GM13977 (cell line): ENCODE measurements around the gene PARN.
"Not testable (repeated sequence)": the region's sequence is repeated elsewhere in the genome, so short reads cannot be mapped to it uniquely, and the experiment has no call there.

ENCODE experiments used
- DNase-seq: peaks from one replicate; pipeline ENCODE4 v3.0.0; 2012; ENCODE audit warnings: low spot score
- in situ Hi-C: fragments of 300-500 bp; cut with MboI; formaldehyde crosslinking; loops from one replicate; pipeline ENCODE4 v1.12.0; 2022; ENCODE audit warnings: low sequenced_read_pairs, low pct_unique_long_range_greater_than_20kb, mixed read lengths, inconsistent platforms; ENCODE audit not compliant: unreplicated experiment
- TF ChIP-seq, protein P1 (sequence below): IDR thresholded peaks from 2 replicates; pipeline ENCODE4 v1.5.1; 2012; ENCODE audit warnings: mild to moderate bottlenecking, control low read depth; ENCODE audit not compliant: insufficient read depth; ENCODE audit errors: extremely low read depth, missing control alignments

Gene PARN

DNA sequence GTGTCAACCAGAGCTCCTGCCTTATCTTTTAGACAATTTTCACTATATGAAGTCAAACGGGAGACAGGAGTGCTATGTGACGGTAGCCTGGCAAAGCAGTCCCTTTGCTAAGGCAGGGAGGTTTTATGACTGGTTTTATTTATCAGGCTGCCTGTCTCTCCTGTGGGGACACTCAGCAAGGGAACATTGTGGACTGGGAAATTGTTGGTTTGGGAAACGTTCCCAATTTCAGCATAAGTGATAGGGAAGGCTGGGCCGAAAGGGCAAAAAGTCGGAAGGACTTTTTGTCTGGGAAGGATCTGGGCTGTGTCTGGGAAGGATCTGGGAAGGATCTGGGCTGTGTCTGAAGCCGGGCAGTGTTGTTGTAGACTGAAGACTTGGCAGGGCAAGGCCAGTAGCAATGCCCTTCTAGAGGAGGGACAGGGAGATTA, 211.2 kb downstream of the PARN start:
- TF ChIP-seq, protein P1, sequence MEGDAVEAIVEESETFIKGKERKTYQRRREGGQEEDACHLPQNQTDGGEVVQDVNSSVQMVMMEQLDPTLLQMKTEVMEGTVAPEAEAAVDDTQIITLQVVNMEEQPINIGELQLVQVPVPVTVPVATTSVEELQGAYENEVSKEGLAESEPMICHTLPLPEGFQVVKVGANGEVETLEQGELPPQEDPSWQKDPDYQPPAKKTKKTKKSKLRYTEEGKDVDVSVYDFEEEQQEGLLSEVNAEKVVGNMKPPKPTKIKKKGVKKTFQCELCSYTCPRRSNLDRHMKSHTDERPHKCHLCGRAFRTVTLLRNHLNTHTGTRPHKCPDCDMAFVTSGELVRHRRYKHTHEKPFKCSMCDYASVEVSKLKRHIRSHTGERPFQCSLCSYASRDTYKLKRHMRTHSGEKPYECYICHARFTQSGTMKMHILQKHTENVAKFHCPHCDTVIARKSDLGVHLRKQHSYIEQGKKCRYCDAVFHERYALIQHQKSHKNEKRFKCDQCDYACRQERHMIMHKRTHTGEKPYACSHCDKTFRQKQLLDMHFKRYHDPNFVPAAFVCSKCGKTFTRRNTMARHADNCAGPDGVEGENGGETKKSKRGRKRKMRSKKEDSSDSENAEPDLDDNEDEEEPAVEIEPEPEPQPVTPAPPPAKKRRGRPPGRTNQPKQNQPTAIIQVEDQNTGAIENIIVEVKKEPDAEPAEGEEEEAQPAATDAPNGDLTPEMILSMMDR = no peak
- in situ Hi-C loops = no loop called here
- DNase-seq = no peak

DNA sequence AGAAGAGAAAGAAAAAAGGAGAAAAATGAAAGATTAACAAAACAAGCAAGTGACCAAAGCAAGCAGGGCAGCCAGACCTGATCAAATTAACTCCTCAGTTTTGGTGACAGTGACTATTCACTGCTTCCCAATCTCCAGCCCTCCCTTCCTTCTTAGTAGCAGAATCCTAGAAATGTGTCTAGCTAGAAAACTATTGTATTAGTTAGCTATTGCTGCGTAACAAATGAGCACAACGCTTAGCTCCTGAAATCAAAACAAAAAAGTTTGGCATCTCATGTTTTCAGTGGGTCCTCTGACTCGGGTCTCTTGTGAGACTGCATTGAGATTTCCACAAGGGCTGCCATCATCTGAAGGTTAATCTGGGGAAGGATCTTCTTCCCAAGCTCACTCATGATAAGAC, 213.9 kb downstream of the PARN start:
- in situ Hi-C loops = no loop called here
- TF ChIP-seq, protein P1 = no peak
- no peak for DNase-seq

- TF ChIP-seq, protein P1 = no peak
- DNase-seq = no peak
- in situ Hi-C loops = no loop called here
Observed at GRCh38 chr16:14415291-14415690, 214.8 kb downstream of the PARN start.

- no peak for DNase-seq
- TF ChIP-seq, protein P1 = no peak
- in situ Hi-C loops = loop anchor here (5.0 kb wide), 1 partner anchor 102 kb away; no protein-coding TSS in a partner anchor
Observed at GRCh38 chr16:14409563-14409962, 220.5 kb downstream of the PARN start.

- TF ChIP-seq, protein P1 = no peak
- in situ Hi-C loops = loop anchor here (5.0 kb wide), 1 partner anchor 101 kb away; no protein-coding TSS in a partner anchor
- no peak for DNase-seq
Observed at GRCh38 chr16:14407786-14408399, 222.2 kb downstream of the PARN start.

DNA sequence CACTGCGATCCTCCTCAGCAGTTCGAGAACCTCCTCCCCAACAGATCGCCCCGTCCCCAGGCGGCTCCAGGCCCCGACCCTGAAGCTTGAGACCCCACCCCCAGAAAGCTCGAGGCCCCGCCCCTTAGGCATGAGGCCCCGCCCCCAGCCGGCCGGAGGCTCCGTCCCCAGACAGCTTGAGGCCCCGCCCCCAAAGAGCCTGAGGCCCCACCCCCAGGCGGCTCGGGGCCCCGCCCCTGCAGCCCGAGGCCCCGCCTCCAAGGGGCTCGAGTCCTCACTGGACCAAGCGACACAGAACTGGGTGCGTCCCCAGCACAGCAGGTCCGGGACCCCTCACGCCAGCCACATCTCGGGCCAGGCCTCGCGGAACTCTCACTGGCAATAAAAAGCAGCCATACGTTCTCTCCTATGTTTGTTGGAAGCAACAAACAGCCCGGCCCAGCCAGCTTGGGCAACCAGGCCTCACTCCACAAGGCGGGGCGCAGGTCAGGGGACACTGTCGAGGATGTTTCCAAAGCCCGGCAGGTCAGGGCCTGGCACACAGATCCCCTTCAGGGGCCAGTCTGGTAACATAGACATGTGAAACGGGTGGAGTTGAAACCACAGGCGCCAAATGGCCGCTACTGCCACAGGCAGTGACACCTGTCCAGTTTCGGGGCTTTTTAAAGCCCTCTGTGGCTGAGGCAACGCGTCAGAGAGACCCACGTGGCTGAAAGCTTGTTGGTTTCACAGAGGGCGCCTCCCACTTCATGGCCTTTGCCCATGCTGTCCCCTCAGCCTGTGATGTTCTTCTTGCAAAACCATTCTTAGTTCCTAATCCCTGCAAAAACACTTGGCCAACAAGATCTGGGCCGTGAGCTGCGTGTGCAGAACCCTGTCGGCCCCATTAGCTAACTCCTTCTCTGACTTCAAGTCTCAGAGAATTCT, 224.2 kb downstream of the PARN start:
- peak; percentile 67 for DNase-seq
- in situ Hi-C loops = loop anchor here (5.0 kb wide), 1 partner anchor 99 kb away; no protein-coding TSS in a partner anchor
- TF ChIP-seq, protein P1 = no peak

GRCh38 chr16:14403001-14403389, 227.1 kb downstream of the PARN start:
- in situ Hi-C loops, DNase-seq: not testable (repeated sequence)

DNA sequence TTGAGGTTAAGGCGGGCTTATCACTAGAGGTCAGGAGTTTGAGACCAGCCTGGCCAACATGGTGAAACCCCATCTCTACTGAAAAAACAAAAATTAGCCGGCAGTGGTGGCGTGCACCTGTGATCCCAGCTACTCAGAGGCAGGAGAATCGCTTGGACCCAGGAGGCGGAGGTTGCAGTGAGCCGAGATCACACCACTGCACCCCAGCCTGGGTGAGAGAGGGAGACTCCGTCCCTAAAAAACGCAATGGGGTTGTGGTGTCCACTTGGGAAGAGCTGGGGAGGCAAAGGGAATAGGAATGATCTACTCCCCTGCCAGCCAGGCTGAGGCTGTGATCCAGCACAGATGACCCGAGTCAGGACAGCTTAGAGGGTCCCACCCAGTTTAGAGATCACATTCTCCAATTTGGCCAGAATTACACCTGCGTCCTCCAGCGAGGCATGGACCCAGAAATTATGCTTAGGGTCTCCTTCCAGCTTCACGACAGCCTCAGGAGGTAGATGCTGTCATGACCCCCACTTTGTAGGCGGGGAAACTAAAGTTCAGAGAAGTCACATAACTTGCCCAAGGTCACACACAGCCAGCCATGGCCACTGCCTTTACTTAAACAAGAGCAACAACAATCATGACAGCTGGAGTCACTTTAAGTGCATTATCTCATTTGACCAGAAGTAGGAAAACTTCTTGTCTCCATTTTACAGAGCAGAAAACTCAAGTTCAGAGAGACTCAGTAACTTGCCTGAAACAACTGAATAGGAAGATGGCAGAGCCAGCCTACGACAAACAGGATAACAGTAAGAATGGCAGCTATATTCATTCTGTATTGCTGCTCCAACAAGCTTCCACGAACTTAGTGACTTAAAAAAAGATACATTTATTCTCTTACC, 227.7 kb downstream of the PARN start:
- DNase-seq, in situ Hi-C loops: not testable (repeated sequence)

DNA sequence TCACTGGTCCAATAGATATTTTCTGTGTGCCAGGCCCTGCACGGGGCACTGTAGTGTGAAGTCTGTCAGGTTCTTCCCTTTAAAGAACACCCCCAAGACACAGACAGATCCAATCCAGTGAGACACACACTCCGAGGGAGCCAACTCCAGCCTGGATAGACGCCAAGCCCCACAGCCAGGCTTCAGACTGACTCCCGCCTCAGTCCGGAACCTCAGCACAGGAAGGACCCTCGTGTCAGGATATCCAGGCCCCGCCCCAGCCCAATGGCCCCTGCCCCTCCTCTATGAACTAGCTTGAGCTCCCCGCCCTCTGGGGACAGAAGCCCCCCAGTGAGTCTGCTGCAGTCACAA, 228.4 kb downstream of the PARN start:
- in situ Hi-C loops, DNase-seq: not testable (repeated sequence)
